Measurements from ENCODE around the gene EXOSC1. TPM values are rescaled to one million over a fixed set of nuclear protein-coding genes. Genes with fewer than 3 reads are reported as not detected.

Gene EXOSC1
- total and polyA plus RNA-seq, 2 of the 13 experiments (the other 11 are each of a cell fraction or from before 2014, with no cell fraction given) = 36.3 to 39.9 TPM

DNA sequence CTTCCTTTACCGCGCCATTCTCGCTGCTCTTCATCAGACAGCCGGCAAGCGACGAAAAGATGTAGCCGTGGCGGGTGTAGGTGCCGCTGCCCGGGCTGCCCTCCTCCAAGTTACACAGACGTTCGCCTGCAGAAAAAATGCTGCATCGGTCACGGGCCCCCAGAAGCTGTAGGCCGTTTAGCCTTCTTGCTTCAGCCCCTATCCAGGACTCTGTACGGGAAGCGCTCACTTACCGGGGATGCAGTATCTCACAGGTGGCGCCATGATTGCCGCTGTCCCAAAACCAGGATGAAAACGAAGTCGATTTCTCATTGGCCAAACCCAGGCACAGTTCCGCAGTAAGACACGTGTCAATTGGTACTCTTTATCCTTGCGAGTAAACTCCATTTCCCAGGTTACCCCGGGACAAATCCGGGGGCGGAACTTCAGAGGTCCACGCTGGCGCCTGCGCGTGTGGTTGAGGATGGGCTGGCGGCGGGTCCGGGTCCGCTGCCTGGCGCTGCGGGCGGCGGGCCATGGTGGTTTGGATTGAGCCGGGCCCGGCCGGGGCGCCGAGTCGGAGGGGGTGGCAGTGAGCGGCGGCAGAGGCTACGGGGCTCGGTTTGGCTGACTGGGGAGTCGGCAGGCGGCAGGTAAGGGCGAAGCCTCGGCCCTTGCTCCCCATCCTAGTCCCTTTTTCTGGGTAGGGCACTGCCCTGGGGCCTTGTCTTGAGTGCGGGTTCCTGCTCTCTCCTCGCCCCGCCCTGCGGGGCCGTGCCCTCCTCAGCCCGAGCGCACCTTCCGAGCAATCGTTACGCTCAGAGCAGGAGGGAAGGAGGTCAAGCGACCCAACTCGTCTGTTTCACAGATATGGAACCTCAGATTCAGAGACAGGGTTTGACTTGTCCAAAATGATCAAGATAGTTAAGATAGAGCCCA, at the start of gene EXOSC1, which contains the start of gene ZDHHC16 (continued):
- TF ChIP-seq ATF7-NPFF (CRISPR knock-in tag; IDR thresholded peaks at IDR 0.05; ENCODE audit: low read depth) = no peak
- TF ChIP-seq, protein P1, sequence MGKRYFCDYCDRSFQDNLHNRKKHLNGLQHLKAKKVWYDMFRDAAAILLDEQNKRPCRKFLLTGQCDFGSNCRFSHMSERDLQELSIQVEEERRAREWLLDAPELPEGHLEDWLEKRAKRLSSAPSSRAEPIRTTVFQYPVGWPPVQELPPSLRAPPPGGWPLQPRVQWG (CRISPR knock-in tag; IDR thresholded peaks at IDR 0.05; ENCODE audit: borderline replicate concordance, low read depth) = no peak
- TF ChIP-seq, protein P2, sequence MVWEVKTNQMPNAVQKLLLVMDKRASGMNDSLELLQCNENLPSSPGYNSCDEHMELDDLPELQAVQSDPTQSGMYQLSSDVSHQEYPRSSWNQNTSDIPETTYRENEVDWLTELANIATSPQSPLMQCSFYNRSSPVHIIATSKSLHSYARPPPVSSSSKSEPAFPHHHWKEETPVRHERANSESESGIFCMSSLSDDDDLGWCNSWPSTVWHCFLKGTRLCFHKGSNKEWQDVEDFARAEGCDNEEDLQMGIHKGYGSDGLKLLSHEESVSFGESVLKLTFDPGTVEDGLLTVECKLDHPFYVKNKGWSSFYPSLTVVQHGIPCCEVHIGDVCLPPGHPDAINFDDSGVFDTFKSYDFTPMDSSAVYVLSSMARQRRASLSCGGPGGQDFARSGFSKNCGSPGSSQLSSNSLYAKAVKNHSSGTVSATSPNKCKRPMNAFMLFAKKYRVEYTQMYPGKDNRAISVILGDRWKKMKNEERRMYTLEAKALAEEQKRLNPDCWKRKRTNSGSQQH (CRISPR knock-in tag; IDR thresholded peaks at IDR 0.05; ENCODE audit: low read depth) = peak; percentile 45; the same call in 1 of the 2 replicates
- 0 out of 2 replicates have a peak, but pooled peaks have one; percentile 60 for TF ChIP-seq HNRNPL (IDR thresholded peaks at IDR 0.05; ENCODE audit: low read depth, low read length)
- no peak for TF ChIP-seq ZFP36 (IDR thresholded peaks at IDR 0.05; ENCODE audit: borderline replicate concordance, low read depth, low read length, partially characterized antibody)
- TF ChIP-seq STAG1 (CRISPR knock-in tag; IDR thresholded peaks at IDR 0.05) = peak; percentile 18; the same call in 1 of the 2 replicates
- TF ChIP-seq PHF21A (CRISPR knock-in tag; IDR thresholded peaks at IDR 0.05) = peak; percentile 32; the same call in 1 of the 2 replicates
- TF ChIP-seq ZNF577 (CRISPR knock-in tag; IDR thresholded peaks at IDR 0.05; ENCODE audit: borderline replicate concordance, low read depth) = no peak
- TF ChIP-seq ZNF501 (CRISPR knock-in tag; IDR thresholded peaks at IDR 0.05) = peak; percentile 81; the same call in 1 of the 2 replicates
- TF ChIP-seq ZNF749 (CRISPR knock-in tag; IDR thresholded peaks at IDR 0.05; ENCODE audit: borderline replicate concordance) = no peak
- no peak for TF ChIP-seq ZFP36L1 (CRISPR knock-in tag; IDR thresholded peaks at IDR 0.05)
- TF ChIP-seq ZNF292 (CRISPR knock-in tag; IDR thresholded peaks at IDR 0.05; ENCODE audit: borderline replicate concordance, low read depth) = no peak
- TF ChIP-seq ZNF205 (CRISPR knock-in tag; IDR thresholded peaks at IDR 0.05) = no peak; the same call in 1 of the 2 replicates
- 0 out of 2 replicates have a peak, but pooled peaks have one; percentile 10 for TF ChIP-seq ZNF34 (CRISPR knock-in tag; IDR thresholded peaks at IDR 0.05; ENCODE audit: borderline replicate concordance)
- no peak for TF ChIP-seq HMG20B (CRISPR knock-in tag; conservative IDR thresholded peaks at IDR 0.05)
- TF ChIP-seq ZNF550 (CRISPR knock-in tag; IDR thresholded peaks at IDR 0.05; ENCODE audit: borderline replicate concordance) = no peak
- TF ChIP-seq, protein P3, sequence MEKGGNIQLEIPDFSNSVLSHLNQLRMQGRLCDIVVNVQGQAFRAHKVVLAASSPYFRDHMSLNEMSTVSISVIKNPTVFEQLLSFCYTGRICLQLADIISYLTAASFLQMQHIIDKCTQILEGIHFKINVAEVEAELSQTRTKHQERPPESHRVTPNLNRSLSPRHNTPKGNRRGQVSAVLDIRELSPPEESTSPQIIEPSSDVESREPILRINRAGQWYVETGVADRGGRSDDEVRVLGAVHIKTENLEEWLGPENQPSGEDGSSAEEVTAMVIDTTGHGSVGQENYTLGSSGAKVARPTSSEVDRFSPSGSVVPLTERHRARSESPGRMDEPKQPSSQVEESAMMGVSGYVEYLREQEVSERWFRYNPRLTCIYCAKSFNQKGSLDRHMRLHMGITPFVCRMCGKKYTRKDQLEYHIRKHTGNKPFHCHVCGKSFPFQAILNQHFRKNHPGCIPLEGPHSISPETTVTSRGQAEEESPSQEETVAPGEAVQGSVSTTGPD (CRISPR knock-in tag; IDR thresholded peaks at IDR 0.05) = no peak
- TF ChIP-seq FOSL1 (CRISPR knock-in tag; IDR thresholded peaks at IDR 0.05; ENCODE audit: borderline replicate concordance) = no peak
- TF ChIP-seq BORCS8-MEF2B (CRISPR knock-in tag; IDR thresholded peaks at IDR 0.05) = peak; percentile 62
- no peak; the same call in 1 of the 2 replicates for TF ChIP-seq ZNF552 (CRISPR knock-in tag; IDR thresholded peaks at IDR 0.05; ENCODE audit: borderline replicate concordance)
- peak; percentile 88 for TF ChIP-seq ZNF605 (CRISPR knock-in tag; IDR thresholded peaks at IDR 0.05)
- TF ChIP-seq ARHGAP35 (CRISPR knock-in tag; IDR thresholded peaks at IDR 0.05; ENCODE audit: borderline replicate concordance) = no peak; the same call in 1 of the 2 replicates

Measured in HepG2 (cell line).